GM12872 (cell line): ENCODE results near the gene DLL4.
A peak's percentile ranks its signal among the peaks of the same experiment; 100 is the strongest.

Experiments
- CTCF ChIP-seq: IDR thresholded peaks from 3 replicates; pipeline ENCODE4 v1.5.1; 2011; ENCODE audit warnings: low read depth, mild to moderate bottlenecking, low read length, moderate library complexity; ENCODE audit not compliant: insufficient read depth

The DLL4 gene

GRCh38 chr15:40930430-40931299 is 1.5 kb downstream of the DLL4 start:
- peak; percentile 90 for TF ChIP-seq CTCF

GRCh38 chr15:40931300-40932142 is 2.4 kb downstream of the DLL4 start:
- TF ChIP-seq CTCF: no peak

- 0 out of 3 replicates have a peak, but pooled peaks have one; percentile 14 for TF ChIP-seq CTCF
These were observed 3.0 kb downstream of the DLL4 start for GRCh38 chr15:40932156-40932555.

GRCh38 chr15:40932649-40933516 is 3.7 kb downstream of the DLL4 start:
- TF ChIP-seq CTCF: no peak

GRCh38 chr15:40933517-40933902 is 4.4 kb downstream of the DLL4 start:
- no peak for TF ChIP-seq CTCF

- no peak for TF ChIP-seq CTCF
These were observed 5.3 kb downstream of the DLL4 start for GRCh38 chr15:40934457-40934856.
